Measurements from ENCODE around the gene HOXB4. TPM values are rescaled to one million over a fixed set of nuclear protein-coding genes. Genes with fewer than 3 reads are reported as not detected.

HOXB4 gene
- total RNA-seq, 1 donor from 2014 or later, result 2.4 TPM

- ATAC-seq, result no peak
Observed at GRCh38 chr17:48558057-48558830, 19.9 kb downstream of the HOXB4 start.

DNA sequence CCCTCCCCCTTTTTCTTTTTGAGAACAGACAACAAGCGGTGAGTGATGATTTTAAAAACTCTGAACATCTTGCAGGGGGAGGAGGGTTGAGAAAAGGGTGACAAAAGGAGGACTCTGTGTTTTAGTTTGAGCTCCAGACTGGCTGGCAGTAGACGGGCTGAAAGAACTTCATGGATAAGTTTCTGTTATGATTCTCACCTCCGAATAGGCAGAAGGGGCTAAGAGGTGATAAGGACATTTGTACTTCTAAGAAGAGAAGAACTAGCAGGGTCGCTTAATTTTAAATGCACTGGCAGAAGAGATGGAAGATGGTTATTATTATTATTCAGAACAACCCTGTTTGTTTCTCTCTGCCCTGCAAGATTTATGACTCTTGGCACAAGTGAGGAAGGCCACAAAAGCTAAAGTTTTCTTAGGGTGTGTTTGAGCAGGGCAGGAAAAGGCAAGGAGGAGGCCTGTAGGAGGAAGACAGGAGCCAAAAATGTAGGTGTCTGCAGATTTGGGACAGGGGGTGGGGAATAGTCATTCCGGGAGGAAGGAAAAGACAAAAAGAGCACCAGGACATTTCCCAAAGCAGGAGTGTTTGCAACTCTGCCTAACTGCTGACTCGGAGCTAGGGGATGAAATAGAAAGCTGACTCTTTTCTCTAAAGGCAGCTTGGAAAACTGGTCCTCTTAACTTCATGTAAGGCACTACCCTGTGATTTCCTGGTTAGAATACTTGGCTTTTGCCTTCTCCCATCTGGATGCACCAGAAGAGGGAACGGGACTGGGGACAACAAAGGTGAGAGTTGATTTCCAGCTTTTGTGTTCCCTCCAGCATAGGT, 21.4 kb downstream of the HOXB4 start:
- peak; percentile 22 for ATAC-seq

- ATAC-seq, result no peak
Observed at GRCh38 chr17:48556229-48556575, 21.9 kb downstream of the HOXB4 start.

GRCh38 chr17:48555258-48556228, 22.6 kb downstream of the HOXB4 start:
- peak; percentile 72 for ATAC-seq

DNA sequence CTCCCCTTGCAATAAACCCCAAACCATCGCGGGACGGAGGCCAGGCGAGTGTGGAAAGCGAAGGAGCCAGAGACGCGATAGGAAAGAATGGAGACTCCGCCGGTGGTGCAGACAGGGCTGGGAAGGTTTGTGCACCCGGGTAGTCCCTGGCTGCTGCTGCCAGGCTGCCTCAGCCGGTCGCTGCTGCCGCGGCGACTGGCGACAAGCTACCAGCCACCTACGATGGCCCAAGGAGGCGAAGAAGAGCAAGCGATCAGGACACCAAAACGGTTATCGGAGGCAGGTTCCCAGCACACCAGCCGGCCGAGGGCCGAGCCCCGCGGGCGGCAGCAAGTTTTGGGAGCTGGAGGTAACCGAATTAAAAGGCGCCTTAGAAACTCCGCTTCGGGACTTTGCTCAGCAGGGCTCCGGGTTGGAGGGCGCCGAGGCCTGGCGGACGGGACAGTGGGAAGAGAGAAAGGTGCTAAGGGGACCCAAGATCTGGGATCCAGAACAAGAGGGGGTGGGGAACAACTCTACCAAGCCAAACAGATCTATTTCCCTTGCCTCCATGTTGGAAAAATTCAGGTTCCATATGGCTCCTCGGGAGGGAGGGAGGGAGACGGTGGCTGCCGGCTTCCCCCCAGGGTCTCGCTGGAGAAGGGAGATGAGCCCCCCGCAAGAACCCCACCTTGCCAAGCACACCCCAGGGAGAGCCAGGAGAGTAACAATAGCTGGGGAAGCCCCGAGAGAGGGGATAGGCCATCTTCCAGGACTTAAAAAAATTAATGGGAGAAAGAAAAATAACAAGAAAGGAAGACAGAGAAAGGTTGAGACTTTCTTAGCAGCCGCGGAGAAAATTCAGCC, 23.5 kb downstream of the HOXB4 start:
- no peak for ATAC-seq

GRCh38 chr17:48553826-48554225, 24.3 kb downstream of the HOXB4 start:
- no peak for ATAC-seq

GRCh38 chr17:48553190-48553547, 25.0 kb downstream of the HOXB4 start:
- no peak for ATAC-seq

DNA sequence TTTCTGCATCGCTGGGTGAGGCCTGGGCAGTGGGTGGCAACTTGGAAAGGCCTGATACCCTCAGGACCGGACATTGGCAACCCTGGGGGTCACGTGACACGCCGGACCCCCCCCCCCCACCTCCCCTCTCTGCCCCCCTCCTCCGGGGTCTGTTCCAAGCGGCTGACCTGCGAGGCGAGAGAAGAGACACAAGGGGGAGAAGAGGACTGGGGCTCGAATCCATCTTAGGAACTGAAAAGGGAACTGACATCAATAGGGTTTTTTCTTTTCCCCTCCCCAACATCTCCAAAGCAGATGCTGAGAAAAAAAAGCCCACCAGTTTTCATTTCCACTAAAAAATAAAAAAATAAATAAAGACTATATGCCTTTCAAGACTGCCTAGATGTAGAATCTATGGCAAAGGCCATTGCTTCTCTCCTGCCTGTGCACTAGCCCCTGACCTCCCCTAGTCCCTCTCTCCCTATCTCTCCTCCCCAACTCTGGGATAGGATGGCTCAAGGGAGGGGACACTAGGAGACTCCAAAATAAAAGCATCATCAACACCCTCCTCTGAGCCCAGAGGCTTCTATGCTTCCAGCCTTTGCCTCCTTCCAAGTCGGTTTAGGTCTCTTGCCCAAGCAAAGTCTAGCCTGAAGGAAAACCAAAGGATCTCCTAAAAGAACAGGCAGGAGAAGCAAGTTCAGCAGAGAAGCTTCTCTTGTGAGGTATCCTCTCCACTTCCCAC, 25.5 kb downstream of the HOXB4 start:
- no peak for ATAC-seq

GRCh38 chr17:48551596-48552465, 26.3 kb downstream of the HOXB4 start:
- no peak for ATAC-seq

DNA sequence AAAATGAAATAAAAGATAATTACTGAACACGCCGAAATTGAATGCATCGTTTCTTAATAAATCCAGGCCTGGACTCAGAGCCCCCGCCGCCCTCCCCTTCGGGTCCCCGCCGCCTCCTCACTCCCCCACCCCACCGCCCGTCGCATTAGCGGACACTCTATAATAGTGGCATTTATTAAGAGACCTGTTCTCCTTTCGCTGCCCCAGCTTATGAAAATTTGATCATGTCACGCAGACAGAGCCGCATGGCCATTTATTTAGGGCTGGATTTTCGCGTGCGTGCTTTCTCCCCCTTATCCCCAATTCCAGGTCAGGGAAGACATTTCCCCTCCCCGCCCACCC, 27.0 kb downstream of the HOXB4 start:
- ATAC-seq, result no peak

DNA sequence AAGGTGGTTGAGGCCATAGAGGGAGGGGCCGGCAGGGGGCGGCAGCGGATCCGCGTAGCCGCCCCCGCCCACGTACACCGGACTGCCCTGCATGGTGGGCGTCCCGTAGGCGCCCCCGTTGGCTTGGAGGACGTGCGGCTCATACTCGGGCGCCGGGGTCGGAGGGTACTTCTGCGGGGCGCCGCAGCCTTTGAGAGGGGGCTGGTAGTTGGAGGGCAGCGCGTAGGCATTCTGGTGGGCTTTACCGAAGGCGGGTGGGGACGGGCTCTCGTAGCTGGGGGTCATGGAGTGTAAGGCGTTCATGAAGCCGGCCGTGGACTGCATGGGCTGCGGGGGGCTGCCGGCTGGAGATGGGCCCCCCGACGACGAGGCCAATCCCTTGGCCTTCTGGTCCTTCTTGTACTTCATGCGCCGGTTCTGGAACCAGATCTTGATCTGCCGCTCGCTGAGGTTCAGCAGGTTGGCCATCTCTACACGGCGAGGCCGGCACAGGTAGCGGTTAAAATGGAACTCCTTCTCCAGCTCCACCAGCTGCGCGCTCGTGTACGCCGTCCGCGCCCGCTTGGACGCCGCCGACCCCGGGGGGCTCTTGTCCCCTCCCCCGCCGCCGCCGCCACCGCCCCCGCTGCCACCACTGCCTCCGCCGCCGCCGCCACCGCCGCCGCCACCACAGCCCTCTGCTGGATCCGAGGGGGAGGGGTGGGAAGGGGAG, 27.5 kb downstream of the HOXB4 start:
- ATAC-seq, result no peak

- no peak for ATAC-seq
Observed at GRCh38 chr17:48549914-48550501, 28.1 kb downstream of the HOXB4 start.

- ATAC-seq, result no peak
Observed at GRCh38 chr17:48549281-48549630, 28.9 kb downstream of the HOXB4 start.

DNA sequence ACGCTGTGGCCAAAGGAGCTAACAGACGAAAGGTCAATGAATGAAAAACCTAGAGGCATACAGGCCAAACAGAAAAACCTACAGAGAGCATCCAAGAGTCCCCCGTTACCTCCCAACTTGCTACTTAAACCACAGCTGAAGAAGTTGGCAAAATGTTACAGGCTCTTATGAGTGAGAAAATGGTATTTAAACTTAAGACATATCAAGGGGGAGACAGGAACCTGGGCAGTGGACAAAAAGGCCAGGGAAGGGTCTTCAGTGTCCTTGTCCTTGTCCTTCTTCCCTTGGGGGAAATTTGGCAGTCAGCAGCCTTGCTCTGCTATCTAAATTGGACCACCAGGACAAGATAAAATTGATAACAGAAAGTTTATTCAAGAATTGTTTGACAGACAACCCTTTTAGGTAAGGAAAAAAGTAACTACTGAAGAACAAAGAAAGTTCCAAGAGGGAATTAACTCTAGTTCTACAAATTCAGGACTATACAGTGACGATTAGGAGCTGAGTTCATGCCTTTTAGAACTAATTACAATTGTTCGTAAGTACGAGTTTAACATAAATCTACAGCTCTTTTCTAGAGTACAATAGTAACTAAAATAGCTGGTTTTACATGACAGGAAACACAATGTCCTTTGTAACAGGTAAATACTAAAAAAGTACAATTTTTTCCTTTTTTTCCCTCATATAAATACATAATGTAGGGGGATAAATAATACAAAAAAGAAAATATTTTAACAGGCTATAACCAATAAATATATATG, 29.4 kb downstream of the HOXB4 start:
- ATAC-seq, result no peak

- ATAC-seq, result no peak
Observed at GRCh38 chr17:48547808-48548522, 30.2 kb downstream of the HOXB4 start.

- ATAC-seq, result no peak
Observed at GRCh38 chr17:48546924-48547807, 31.0 kb downstream of the HOXB4 start.
